T-helper 1 cell treated with Interleukin-12 subunit alpha and Interleukin-12 subunit beta and Interleukin-4 antibody, amounts not matched to agents 30 ng/mL and 1 ng/mL, for 36 hours (primary cell): ENCODE measurements around the gene LLCFC1. TPM values are rescaled to one million over a fixed set of nuclear protein-coding genes. Genes with fewer than 3 reads are reported as not detected.
"Not testable (repeated sequence)": the region's sequence is repeated elsewhere in the genome, so short reads cannot be mapped to it uniquely, and the experiment has no call there.

Experiments
- intact Hi-C: fragments of 100-400 bp; cut with micrococcal nuclease; formaldehyde crosslinking; loops from one replicate; pipeline ENCODE4 v1.15.1; 2024
- total RNA-seq: library from RNA; stranded (reverse); gene quantifications from 2 replicates; pipeline ENCODE4 v1.2.3, GENCODE V29; 2022

LLCFC1 gene
- total RNA-seq, 1 donor from 2014 or later, result not detected

DNA sequence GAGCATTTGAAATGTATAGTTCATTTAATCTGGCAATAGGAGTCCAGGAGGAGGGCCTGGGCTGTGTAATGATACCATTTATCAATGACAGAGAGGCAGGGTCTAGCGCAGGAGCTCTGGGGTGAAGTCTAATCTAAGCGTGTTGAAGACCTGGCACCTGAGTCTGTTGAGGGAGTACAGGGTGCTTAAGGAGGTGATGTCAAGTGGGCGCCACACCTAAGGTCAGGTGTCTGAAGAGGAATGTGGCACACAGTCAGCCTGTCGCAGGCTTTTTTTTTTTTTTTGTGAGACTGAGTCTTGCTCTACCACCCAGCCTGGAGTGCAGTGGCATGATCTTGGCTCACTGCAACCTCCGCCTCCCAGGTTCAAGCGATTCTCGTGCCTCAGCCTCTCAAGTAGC lies 2.3 kb downstream of the LLCFC1 start:
- intact Hi-C loops, result no loop called here

DNA sequence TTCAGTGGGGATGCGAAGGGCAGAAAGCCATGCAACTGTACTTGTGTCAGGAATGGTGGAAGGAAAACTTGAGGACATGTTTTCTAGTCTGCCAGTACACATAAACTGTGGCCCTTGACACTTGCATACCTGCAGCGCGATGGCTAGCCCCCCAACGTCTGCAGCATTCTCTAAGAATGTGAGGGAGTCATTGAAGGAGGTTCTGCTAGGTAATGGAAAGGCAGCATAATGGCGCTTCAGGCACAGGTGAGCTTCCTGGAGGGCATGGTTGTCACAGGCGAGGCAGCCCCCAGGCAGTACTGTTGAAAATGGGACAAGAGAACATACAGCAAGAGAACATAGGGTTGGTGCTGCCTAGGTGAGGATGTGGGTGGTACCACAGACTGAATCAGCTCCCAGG lies 3.5 kb downstream of the LLCFC1 start:
- intact Hi-C loops, result no loop called here

DNA sequence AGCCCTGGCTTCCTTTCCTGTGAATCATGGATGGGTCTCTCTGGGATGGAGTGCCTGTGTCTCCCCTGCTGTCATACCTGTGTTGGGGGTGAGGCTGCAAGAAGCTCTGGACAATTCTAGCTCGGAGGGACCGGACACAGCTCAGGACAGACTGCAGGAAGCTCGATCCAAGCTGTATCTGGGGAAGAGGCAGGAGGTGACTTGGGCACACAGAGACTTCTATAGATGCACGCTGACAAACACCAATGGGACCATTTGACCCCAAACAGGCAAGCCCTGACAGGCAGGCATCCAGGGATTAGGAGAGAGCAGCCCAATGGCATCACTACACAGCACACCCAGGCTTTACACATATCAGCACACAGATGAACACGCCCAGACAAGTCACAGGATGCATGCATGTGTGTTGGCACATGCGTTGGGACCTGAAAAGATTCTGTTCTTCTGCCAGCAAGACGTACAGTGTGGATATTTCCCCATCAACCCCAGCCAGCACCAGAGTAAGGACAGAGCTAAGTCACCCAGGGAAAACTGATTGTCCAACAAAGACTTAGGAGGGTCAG lies 4.5 kb downstream of the LLCFC1 start:
- intact Hi-C loops, result no loop called here

DNA sequence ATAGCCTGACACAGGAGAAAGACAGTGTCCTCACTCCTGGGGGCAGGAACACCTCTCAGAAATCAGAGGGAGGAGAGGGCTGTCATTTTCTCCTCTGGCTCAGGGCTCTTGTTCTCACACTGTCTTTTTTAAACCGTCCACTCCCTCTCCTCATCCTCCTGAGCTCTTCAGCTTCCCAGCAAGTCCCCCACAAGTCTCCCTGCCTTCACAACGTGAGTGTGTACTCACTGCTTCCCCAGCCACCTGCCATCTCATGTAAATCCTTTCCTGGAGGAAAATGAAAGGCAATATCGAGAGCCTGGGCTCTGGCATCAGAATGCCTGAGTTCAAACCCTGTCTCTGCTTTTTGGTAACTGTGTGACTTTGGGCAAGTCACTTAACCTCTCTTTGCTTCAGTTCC lies 5.7 kb downstream of the LLCFC1 start:
- intact Hi-C loops, result no loop called here

DNA sequence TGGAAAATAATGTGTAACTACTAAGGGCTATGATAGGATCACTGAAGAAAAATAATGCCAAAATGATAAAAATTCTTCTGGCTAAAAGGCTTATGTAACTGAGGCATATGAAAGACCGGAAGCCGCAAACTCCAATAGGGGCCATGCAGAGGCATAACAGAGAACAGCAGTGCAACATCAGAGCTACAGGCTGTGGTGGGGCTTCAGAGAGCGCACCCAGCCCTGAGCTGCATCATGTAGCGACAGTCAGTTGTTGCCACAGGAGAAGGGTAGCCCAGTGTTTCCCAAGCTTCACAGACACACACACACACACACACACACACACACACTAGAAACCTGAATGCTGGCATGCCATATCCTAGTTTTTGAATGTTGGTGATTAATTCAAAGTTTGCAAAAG lies 9.3 kb downstream of the LLCFC1 start:
- intact Hi-C loops, result no loop called here

DNA sequence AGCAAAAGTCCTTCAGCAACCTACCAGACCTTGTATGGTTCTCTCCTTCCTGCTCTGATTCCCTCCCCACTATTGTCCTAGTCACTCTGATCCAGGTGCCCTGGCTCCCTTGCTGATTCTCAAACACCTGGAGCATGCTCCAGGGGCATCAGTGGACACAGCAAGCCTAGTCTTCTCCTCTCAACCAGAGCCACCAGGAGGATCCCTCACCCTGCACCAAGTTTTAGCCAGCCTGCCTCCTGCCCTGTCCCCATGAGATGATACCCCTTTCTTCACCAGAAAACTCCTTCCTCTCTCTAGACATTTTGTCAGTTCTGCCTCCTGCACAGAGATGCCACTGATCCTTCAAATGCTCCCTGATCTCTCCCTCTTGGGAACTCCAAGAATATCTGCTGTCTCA lies 11.0 kb downstream of the LLCFC1 start:
- intact Hi-C loops, result no loop called here

DNA sequence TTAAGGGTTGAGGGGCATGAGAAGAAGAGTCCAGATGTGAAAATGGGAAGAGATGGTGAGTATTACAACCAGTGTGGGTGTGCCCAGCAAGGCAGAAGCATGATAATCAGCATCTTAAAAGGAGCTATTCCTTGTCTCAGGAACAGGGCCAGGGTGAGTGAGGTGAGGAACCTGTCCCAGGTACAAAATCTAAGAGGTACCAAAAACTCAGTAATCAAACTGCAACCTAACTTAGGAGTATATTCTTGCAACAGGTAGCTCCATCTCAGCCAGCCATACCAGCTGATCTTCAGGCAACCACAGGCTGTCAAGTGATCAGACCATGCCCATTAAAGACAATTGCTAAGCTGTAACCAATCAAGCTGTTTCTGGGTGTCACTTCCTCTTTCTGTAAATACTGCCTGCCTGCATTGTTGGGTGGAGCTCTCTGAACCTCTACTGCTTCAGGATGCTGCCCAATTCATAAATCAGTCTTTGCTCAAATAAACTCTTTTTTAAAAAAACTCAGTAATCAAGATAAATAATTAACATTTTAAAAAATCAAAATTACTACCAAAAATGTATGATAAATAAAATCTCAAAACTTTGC lies 15.5 kb downstream of the LLCFC1 start:
- intact Hi-C loops, result no loop called here

DNA sequence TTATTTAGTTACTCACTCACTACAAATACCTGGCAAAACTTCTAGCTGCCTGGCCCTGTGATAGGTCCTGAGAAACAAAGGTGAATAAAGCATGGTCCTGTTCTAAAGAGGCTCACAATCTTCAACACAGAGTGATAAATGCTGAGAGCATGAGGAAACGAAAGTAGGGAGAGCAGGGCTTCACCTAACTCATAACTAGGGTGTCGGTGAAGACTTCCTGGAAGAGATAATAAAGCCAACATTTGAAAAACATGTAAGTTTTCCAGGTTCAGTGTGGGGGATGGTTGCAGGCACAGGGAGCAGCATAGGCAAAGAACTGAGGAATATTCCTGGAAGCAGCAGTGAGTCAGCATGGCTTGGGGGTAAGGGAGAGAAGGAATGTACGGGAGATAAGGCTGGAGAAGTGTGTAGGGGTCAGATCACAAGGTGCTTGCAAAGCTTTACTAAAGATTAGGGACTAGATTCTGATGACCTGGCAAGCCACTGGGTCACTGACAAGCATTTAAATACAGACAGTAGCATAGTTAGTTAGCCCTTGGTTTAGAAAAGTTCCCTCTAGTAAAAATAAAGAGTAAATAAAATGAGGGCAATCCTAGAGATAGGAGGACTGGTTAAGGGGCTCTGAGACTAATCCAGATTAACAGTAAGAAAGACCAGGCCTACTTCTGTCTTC lies 17.8 kb downstream of the LLCFC1 start:
- intact Hi-C loops, result no loop called here

DNA sequence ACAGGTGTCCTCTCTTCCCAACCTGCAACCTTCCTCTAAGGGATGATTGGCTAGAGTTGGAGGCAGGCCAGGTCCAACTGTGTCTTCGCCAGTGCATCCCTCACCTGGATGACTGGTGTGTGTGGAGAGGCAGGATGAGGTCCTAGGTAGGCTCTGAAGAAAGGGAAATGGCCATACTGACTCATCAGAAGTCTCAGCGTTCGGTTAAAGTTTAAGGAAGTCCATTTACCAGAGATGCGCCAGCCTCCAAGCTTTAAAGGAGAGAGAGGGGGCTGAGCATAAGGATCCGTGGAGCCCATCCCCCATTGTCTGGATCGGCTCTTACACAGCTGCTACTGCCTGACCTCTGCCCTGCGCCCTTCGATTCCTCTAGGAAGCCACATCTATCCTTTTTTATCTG lies 18.4 kb downstream of the LLCFC1 start:
- intact Hi-C loops, result no loop called here

DNA sequence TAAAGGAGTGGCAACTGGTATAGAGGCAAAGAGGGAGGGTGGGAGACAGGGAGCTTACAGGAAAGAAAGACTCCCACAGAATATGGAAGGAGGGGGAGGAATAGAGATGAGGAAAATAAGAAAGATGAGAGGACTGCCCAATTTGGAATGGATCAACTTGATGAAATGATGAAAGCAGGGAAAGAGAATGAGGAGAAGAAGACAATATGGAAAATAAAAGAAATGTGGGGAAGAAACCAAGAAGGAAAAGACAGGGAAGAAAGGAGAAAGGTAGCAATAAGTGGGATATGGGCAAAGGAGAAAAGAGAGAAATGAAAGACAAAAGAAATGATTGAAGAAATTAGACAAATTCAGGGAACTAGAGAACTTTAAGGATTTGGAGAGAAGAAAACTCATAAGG lies 19.9 kb downstream of the LLCFC1 start:
- intact Hi-C loops, result no loop called here

DNA sequence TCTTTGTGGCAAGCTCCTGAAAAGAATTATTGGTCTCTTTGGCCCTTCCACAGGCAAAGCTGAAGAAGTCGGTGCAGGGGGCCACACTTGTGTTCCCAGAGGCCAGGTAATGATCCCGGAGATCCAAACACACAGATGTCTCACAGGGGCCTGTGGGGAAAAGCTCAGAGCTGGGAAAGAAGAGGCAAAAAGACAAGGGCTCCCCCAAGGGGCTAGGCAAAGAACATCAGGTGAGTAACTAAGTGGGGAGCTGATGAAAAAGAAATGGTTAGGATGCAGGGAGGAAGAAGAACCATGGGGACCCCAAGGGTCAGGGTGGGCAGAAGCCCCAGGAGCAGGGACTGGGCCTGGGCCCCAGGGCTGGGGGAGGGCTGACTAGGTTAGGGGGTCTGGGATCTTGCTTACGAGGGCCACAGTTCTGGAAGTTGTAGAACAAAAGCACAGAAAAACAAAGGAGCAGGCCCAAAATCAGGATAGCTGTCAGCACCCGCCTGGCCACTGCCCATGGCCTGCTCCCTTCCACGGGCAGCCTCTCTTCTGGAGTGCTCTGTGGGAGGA lies 21.8 kb downstream of the LLCFC1 start:
- intact Hi-C loops, result loop anchor here (1.0 kb wide), 1 partner anchor 107 kb away; no protein-coding TSS in a partner anchor

DNA sequence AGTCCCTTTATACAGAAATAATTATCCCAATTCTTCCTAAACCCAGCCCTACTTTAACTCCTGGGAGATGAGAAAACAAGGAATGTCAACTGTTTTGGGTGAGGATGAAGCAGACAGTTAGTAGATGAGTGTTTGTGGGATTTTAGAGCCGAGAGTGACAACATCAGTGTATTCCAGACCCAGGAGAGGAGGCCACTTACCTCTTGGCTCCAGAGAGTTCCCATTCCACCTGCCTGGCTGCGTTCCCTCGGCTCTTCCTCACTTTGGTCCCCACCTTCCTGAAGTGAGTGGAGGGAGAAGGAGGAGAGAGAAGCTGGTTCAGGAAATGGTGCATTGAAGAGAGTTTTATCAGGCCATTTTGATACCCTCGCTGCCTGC lies 22.3 kb downstream of the LLCFC1 start:
- intact Hi-C loops, result loop anchor here (1.0 kb wide), 1 partner anchor 107 kb away; no protein-coding TSS in a partner anchor

DNA sequence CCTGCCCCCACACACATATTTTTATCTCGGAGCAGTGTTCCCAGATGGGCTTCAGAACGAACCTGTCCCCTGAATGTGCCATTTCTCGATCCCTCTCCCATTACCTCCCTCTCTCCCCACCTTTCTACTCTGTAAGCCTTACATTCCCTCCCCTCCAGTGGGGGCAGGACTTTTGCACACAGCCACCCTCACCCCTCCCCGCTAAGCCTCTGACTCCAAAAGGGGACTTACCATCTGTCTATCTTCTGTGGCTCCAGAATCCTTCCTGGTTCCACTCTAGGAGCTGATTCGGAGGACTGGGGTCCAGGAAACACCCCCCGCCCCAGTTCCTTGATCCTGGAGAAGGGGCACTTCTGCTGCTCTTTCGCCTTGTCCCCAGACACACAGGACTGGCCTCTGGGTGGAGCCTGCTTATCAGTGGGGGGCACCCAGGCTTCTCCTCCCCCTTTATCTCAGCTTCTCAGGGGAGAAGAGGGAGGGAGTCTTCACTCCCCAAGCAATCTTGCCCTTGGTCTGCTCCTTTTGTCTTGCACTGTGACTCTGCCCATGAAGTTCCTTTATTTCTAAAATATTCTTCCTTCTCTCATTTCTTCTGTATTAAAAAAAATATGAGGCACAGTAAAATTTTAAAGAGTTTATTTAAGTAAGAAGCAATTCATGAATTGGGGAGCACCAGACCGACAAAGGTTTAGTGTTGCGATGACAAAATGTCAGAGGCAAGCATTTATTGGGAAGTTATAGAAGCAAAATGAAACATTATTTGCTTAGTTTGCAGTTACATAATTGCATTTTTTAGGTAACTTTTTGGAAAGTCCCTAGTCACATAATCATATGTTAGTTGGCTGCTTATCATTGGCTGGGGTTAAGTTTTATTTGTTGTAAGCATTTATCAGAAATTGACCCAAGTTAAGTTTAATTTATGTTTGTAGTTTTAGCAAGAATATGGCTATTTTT lies 23.0 kb downstream of the LLCFC1 start, which contains the start of gene KEL:
Gene KEL, minus strand, starts transcription at position 391 of the 954 bp plus-strand sequence. Its CDS starts 157 bp downstream, at position 234.
- intact Hi-C loops, result loop anchor here (1.0 kb wide), 1 partner anchor 108 kb away; no protein-coding TSS in a partner anchor

DNA sequence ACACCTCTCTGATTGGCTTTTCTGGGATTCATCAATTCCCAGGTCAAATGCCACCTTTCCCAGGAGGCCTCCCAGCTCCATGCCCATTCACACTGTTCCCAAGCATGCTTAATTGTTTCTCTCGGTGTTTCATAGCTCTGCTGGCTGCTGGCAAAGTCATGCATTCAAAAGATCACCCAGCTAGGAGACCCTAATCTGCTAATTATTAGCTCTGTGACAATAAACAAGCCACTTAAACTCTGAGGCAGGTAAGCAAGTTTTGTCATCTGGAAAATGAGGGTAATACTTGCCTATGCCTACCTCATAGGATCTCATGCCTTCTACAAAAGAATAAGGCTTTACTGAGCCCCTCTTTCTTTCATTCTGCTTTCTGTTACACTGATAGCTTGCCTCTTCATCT lies 23.7 kb downstream of the LLCFC1 start:
- intact Hi-C loops, result no loop called here

DNA sequence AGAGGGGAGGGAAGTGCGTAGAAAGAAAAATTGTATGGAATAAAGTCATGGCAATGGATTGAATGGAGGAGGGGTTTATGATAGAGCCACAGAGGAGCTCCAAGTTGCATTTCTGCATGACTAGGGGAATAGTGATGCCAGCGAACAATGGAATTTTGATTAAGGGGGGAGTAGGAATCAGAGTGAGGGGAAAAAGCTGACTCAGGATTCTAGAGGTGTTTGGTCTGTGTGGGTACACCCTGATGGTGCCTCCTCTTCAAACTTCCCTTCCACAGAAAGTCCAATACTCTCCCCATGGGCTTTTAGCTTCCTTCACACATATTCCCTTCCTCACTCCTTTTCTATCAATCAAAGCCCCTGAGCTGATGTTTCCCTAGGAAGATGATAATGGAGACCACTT lies 24.7 kb downstream of the LLCFC1 start:
- intact Hi-C loops, result no loop called here

DNA sequence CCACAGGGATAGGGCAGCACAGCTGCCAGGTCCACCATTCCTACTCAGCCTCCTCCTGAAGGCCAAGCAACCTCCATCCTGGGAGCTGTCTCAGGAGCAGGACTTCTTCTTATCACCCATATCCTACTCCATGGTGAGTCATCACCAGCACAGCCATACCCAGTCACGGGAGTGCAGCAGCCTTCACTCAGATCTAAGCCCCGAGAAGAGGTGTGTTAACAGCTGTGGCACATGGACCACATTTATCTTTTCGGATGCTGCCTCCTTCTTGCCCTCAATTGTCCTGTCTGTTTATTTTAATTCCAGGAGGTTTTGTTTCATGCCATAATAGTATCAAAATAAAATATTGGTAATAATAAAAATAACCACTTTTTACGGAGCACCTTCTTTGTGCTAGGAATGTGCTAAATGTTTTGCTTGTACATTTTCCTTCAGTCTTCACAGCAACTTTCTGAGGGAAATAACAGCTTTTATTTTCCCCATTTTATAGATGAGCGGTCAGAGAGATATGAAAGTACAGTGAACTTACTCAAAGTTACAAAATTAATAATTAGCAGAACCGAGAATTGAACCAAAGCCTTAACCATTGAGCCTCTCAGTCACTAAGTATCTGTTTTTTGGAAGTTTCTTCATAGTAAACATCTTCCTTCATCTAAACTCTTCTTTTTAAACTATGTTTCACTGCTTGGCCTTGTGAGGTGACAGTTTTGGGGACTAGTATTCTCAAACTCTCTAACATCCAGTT lies 25.4 kb downstream of the LLCFC1 start:
- intact Hi-C loops, result no loop called here

DNA sequence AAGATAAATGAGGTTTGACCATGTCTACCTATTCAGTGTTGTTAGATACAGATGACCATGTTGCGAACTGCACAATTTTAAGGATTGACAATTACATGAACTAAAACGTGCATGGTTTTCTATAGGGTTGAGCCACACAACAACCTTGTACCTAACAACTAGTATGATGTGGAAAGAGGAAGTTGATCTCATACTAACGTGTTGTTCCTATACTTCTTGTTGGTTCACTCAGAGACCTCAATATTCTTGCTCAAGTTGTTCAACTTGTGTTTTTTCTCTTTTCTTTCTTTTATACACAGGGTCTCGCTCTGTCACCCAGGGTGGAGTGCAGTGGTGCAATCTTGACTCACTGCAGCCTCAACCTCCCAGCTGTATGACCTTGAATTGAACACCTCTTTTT lies 28.9 kb downstream of the LLCFC1 start:
- intact Hi-C loops, result no loop called here

DNA sequence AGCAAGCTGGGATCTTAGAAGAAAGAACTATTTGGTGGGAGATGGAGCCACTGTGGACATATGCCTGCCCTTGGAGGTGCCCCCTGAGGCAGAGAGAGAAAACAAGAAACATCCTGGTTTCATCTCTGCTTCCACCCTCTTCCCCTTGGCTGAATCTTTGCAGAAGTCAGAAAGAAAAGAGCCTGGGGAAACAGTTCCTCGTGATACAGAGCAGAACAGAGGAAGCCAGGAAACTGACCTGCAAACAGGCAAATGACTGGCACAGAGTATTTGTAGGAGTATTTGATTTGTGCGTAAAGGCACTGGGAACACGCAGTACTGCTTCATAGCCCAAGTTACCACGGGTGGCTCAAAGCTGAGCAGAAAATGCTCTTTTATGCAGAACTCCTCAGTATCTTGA lies 29.9 kb downstream of the LLCFC1 start:
- intact Hi-C loops, result no loop called here

DNA sequence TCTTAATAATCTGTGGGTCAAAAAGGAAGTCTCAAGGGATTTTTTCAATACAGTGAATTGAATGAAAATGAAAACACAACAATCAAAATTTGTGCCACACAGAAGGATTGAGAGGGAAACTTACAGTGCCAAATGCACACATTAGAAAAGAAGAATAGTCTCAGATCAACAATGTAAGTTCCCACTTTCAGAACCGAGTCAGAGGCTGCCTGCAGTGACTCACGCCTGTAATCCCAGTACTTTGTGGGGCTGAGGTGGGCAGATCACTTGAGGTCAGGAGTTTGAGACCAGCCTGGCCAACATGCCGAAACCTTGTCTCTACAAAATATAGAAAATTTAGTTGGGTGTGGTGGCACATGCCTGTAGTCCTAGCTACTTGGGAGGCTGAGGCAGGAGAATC lies 35.3 kb downstream of the LLCFC1 start:
- intact Hi-C loops, result no loop called here

DNA sequence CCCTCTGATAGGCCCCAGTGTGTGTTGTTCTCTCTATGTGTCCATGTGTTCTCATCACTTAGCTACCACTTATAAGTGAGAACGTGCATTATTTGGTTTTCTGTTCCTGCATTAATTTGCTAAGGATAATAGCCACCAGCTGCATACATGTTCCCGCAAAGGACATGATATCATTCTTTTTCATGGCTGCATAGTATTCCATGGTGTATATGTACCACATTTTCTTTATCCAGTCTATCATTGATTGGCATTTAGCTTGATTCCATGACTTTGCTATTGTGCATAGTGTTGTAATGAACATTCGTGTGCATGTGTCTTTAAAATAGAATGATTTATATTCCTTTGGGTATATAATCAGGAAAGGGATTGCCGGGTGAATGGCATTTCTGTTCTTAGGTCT lies 39.1 kb downstream of the LLCFC1 start:
- intact Hi-C loops, result not testable (repeated sequence)

DNA sequence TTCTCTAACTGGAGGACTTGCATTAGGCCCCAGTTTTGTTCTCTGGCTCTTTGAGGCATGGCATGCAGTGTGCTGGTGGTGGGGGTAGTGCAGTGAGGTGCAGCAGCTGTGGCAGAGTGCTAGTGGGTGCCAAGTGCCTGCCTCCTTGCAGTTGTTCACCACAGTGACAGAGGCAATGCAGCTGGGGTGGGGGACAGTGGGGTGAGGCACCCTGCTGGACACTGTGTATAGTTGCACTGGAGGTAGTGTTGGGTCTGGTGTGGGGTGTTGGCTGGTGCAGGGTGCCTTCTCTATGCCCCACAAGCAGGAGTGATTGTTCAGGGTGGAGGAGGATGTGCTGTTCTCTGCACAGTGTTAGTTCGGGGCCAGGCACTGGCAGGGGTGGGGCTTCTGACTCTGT lies 44.5 kb downstream of the LLCFC1 start:
- intact Hi-C loops, result no loop called here
